ENCODE data around the gene GALNT5. TPM values are rescaled to one million over a fixed set of nuclear protein-coding genes. Genes with fewer than 3 reads are reported as not detected.
"Not testable (repeated sequence)": the region's sequence is repeated elsewhere in the genome, so short reads cannot be mapped to it uniquely, and the experiment has no call there.

GALNT5 gene
- polyA plus RNA-seq, 3 donors from 2014 or later, result not detected

- DNase-seq, result no peak
- Mint-ChIP-seq H3K27ac (peak overlapping the region in 4 of 6 donors; percentile 66 to 83 (median 78)), H3K4me3 (no peak overlapping the region), H3K9me3 (no peaks in the 10 kb centered on the region), H3K36me3 (peaks cover 0 to 5% (median 4%) of the 10 kb centered on the region in 3 donors), H3K4me1 (peaks cover 40 to 51% of the 10 kb centered on the region in 2 donors), H3K27me3 (ENCODE audit: low read depth in 3 of 3) (peaks cover 0 to 5% (median 1%) of the 10 kb centered on the region in 3 donors)
Measured at GRCh38 chr2:157333304-157334047, 76.0 kb downstream of the GALNT5 start.

- no peak for DNase-seq
- Mint-ChIP-seq H3K4me3 (no peak overlapping the region), H3K27ac (no peak overlapping the region), H3K27me3 (ENCODE audit: low read depth in 3 of 3) (peaks cover 0 to 5% (median 1%) of the 10 kb centered on the region in 3 donors), H3K9me3 (no peaks in the 10 kb centered on the region), H3K4me1 (peaks cover 37 to 47% of the 10 kb centered on the region in 2 donors), H3K36me3 (peaks cover 0 to 12% (median 9%) of the 10 kb centered on the region in 3 donors)
Measured at GRCh38 chr2:157334335-157334734, 76.8 kb downstream of the GALNT5 start.

GRCh38 chr2:157334797-157335196 lies 77.3 kb downstream of the GALNT5 start:
- DNase-seq, result no peak
- H3K4me3 Mint-ChIP-seq, result no peak overlapping the region
- peaks cover 36 to 44% of the 10 kb centered on the region in 2 donors for H3K4me1 Mint-ChIP-seq
- peaks cover 0 to 5% (median 1%) of the 10 kb centered on the region in 3 donors for H3K27me3 Mint-ChIP-seq (ENCODE audit: low read depth in 3 of 3)
- peaks cover 0 to 12% (median 9%) of the 10 kb centered on the region in 3 donors for H3K36me3 Mint-ChIP-seq
- no peaks in the 10 kb centered on the region for H3K9me3 Mint-ChIP-seq
- H3K27ac Mint-ChIP-seq, result peak overlapping the region in 2 of 6 donors; percentile 2 to 8

GRCh38 chr2:157336137-157337010 lies 78.9 kb downstream of the GALNT5 start:
- Mint-ChIP-seq H3K4me1 (peaks cover 30 to 32% of the 10 kb centered on the region in 2 donors), H3K4me3 (peak overlapping the region; percentile 25 to 74 (median 70)), H3K9me3 (no peaks in the 10 kb centered on the region), H3K36me3 (peaks cover 6 to 24% (median 22%) of the 10 kb centered on the region in 3 donors), H3K27me3 (ENCODE audit: low read depth in 3 of 3) (peaks cover 0 to 5% (median 0%) of the 10 kb centered on the region in 3 donors), H3K27ac (peak overlapping the region in 2 of 6 donors; percentile 62 to 73)
- DNase-seq, result peak; percentile 30 to 46 (median 40)

- peaks cover 0 to 4% (median 3%) of the 10 kb centered on the region in 3 donors for H3K27me3 Mint-ChIP-seq (ENCODE audit: low read depth in 3 of 3)
- DNase-seq, result no peak
- peaks cover 14 to 16% of the 10 kb centered on the region in 2 donors for H3K4me1 Mint-ChIP-seq
- H3K27ac Mint-ChIP-seq, result no peak overlapping the region
- peaks cover 0 to 13% (median 7%) of the 10 kb centered on the region in 6 donors for H3K9me3 Mint-ChIP-seq
- peaks cover 22 to 40% (median 38%) of the 10 kb centered on the region in 3 donors for H3K36me3 Mint-ChIP-seq
- no peak overlapping the region for H3K4me3 Mint-ChIP-seq
Measured at GRCh38 chr2:157337978-157338377, 80.5 kb downstream of the GALNT5 start.

GRCh38 chr2:157339965-157340655 lies 82.6 kb downstream of the GALNT5 start:
- H3K27ac Mint-ChIP-seq, result no peak overlapping the region
- peaks cover 2 to 10% (median 8%) of the 10 kb centered on the region in 3 donors for H3K27me3 Mint-ChIP-seq (ENCODE audit: low read depth in 3 of 3)
- no peak overlapping the region for H3K4me3 Mint-ChIP-seq
- H3K36me3 Mint-ChIP-seq, result peaks cover 41 to 59% (median 56%) of the 10 kb centered on the region in 3 donors
- DNase-seq, result no peak
- peaks cover 11 to 34% (median 19%) of the 10 kb centered on the region in 6 donors for H3K9me3 Mint-ChIP-seq
- H3K4me1 Mint-ChIP-seq, result peaks cover 8% of the 10 kb centered on the region in 2 donors

- H3K4me1 Mint-ChIP-seq, H3K4me3 Mint-ChIP-seq, DNase-seq: not testable (repeated sequence)
- H3K36me3 Mint-ChIP-seq, result peaks cover 44 to 63% (median 61%) of the 10 kb centered on the region in 3 donors
- peaks cover 3 to 13% (median 8%) of the 10 kb centered on the region in 3 donors for H3K27me3 Mint-ChIP-seq (ENCODE audit: low read depth in 3 of 3)
- peak overlapping the region in 1 of 6 donors; percentile 6 for H3K27ac Mint-ChIP-seq
- H3K9me3 Mint-ChIP-seq, result peaks cover 11 to 36% (median 21%) of the 10 kb centered on the region in 6 donors
Measured at GRCh38 chr2:157341381-157341780, 83.9 kb downstream of the GALNT5 start.

- no peak overlapping the region for H3K4me3 Mint-ChIP-seq
- H3K36me3 Mint-ChIP-seq, result peaks cover 44 to 54% (median 47%) of the 10 kb centered on the region in 3 donors
- peaks cover 3 to 13% (median 8%) of the 10 kb centered on the region in 3 donors for H3K27me3 Mint-ChIP-seq (ENCODE audit: low read depth in 3 of 3)
- peaks cover 11 to 36% (median 21%) of the 10 kb centered on the region in 6 donors for H3K9me3 Mint-ChIP-seq
- H3K27ac Mint-ChIP-seq, result peak overlapping the region in 2 of 6 donors; percentile 17 to 26
- H3K4me1 Mint-ChIP-seq, result no peaks in the 10 kb centered on the region
- no peak for DNase-seq
Measured at GRCh38 chr2:157345647-157346389, 88.3 kb downstream of the GALNT5 start.

- no peak overlapping the region for H3K4me3 Mint-ChIP-seq
- H3K27ac Mint-ChIP-seq, result peak overlapping the region in 2 of 6 donors; percentile 2 to 18
- no peak for DNase-seq
- peaks cover 3 to 8% (median 4%) of the 10 kb centered on the region in 3 donors for H3K27me3 Mint-ChIP-seq (ENCODE audit: low read depth in 3 of 3)
- H3K9me3 Mint-ChIP-seq, result peaks cover 9 to 19% (median 15%) of the 10 kb centered on the region in 6 donors
- no peaks in the 10 kb centered on the region for H3K4me1 Mint-ChIP-seq
- H3K36me3 Mint-ChIP-seq, result peaks cover 21 to 32% (median 22%) of the 10 kb centered on the region in 3 donors
Measured at GRCh38 chr2:157348291-157348921, 90.9 kb downstream of the GALNT5 start.

- peaks cover 0 to 5% (median 2%) of the 10 kb centered on the region in 3 donors for H3K27me3 Mint-ChIP-seq (ENCODE audit: low read depth in 3 of 3)
- no peak overlapping the region for H3K4me3 Mint-ChIP-seq
- H3K4me1 Mint-ChIP-seq, result no peaks in the 10 kb centered on the region
- peak overlapping the region in 1 of 6 donors; percentile 38 for H3K27ac Mint-ChIP-seq
- peaks cover 7 to 23% (median 11%) of the 10 kb centered on the region in 3 donors for H3K36me3 Mint-ChIP-seq
- no peak for DNase-seq
- H3K9me3 Mint-ChIP-seq, result peaks cover 0 to 5% (median 3%) of the 10 kb centered on the region in 6 donors
Measured at GRCh38 chr2:157349949-157350515, 92.5 kb downstream of the GALNT5 start.

GRCh38 chr2:157355618-157356017 lies 98.1 kb downstream of the GALNT5 start:
- peak overlapping the region in 1 of 6 donors; percentile 6 for H3K27ac Mint-ChIP-seq
- peaks cover 3 to 21% (median 5%) of the 10 kb centered on the region in 3 donors for H3K36me3 Mint-ChIP-seq
- no peak overlapping the region for H3K4me3 Mint-ChIP-seq
- DNase-seq, result no peak
- no peaks in the 10 kb centered on the region for H3K9me3 Mint-ChIP-seq
- H3K4me1 Mint-ChIP-seq, result no peaks in the 10 kb centered on the region
- peaks cover 2 to 8% (median 3%) of the 10 kb centered on the region in 3 donors for H3K27me3 Mint-ChIP-seq (ENCODE audit: low read depth in 3 of 3)

GRCh38 chr2:157359628-157360027 lies 102.1 kb downstream of the GALNT5 start:
- Mint-ChIP-seq H3K27me3 (ENCODE audit: low read depth in 3 of 3) (peaks cover 8 to 10% (median 9%) of the 10 kb centered on the region in 3 donors), H3K4me3 (no peak overlapping the region), H3K9me3 (peaks cover 0 to 9% (median 4%) of the 10 kb centered on the region in 6 donors), H3K36me3 (peaks cover 7 to 32% (median 10%) of the 10 kb centered on the region in 3 donors), H3K27ac (no peak overlapping the region), H3K4me1 (peaks cover 19 to 21% of the 10 kb centered on the region in 2 donors)
- DNase-seq, result no peak
